Lung (tissue), 12 donors: ENCODE data around the gene TREM2. TPM values are rescaled to one million over a fixed set of nuclear protein-coding genes. Genes with fewer than 3 reads are reported as not detected.
"Not testable (repeated sequence)": the region's sequence is repeated elsewhere in the genome, so short reads cannot be mapped to it uniquely, and the experiment has no call there.

Source experiments
- ATAC-seq: fragments of 200-7000 bp; cut with Tn5 transposase; one replicate; pipeline ENCODE4 v1.9.1; 2020; ENCODE audit warnings: moderate number of reproducible peaks; ENCODE audit not compliant: insufficient read depth, low FRiP score
- DNase-seq, 3 donors: peaks; one replicate each; pipeline ENCODE4 v3.0.0-alpha.2; 2013 to 2017
- H3K27ac ChIP-seq, 2 donors: one replicate each; pipeline ENCODE4 v1.5.1; 2013; ENCODE audit warnings: mild to moderate bottlenecking in 2 of 2, moderate library complexity in 2 of 2, control low read depth in 1 of 2, inconsistent platforms in 1 of 2, low read depth in 1 of 2, low read length in 1 of 2
- H3K27me3 ChIP-seq, 3 donors: one replicate each; pipeline ENCODE4 v1.5.1; 2013; ENCODE audit warnings: low read length in 2 of 3; ENCODE audit not compliant: control insufficient read depth in 3 of 3, insufficient read depth in 3 of 3
- H3K36me3 ChIP-seq, 4 donors: one replicate each; pipeline ENCODE4 v1.5.1; 2013; ENCODE audit warnings: low read length in 4 of 4, mild to moderate bottlenecking in 1 of 4, moderate library complexity in 1 of 4; ENCODE audit not compliant: control insufficient read depth in 4 of 4, insufficient read depth in 4 of 4
- H3K4me1 ChIP-seq, 5 donors: one replicate each; pipeline ENCODE4 v1.5.1; 2013; ENCODE audit warnings: low read length in 5 of 5, mild to moderate bottlenecking in 2 of 5, moderate library complexity in 1 of 5; ENCODE audit not compliant: control insufficient read depth in 5 of 5, insufficient read depth in 5 of 5
- H3K4me3 ChIP-seq: one replicate; pipeline ENCODE4 v1.5.1; 2013; ENCODE audit warnings: mild to moderate bottlenecking, control low read depth, moderate library complexity
- H3K9ac ChIP-seq, 2 donors: one replicate each; pipeline ENCODE4 v1.5.1; 2013; ENCODE audit warnings: low read length in 2 of 2, control low read depth in 1 of 2; ENCODE audit not compliant: insufficient read depth in 1 of 2
- H3K9me3 ChIP-seq, 4 donors: one replicate each; pipeline ENCODE4 v1.5.1; 2013; ENCODE audit warnings: low read length in 3 of 4, mild to moderate bottlenecking in 1 of 4, moderate library complexity in 1 of 4; ENCODE audit not compliant: control insufficient read depth in 4 of 4, insufficient read depth in 3 of 4
- CTCF ChIP-seq: IDR thresholded peaks from 2 replicates; pipeline ENCODE4 v1.5.1; 2012; ENCODE audit warnings: mild to moderate bottlenecking; ENCODE audit errors: control extremely low read depth, extremely low read depth
- WGBS, 2 donors: extraction: QIAGEN DNeasy Blood & Tissue Kit; methylation state at CpG; one replicate each; pipeline ENCODE4 v1.1.7; 2013; 5-methylcytosine and 5-hydroxymethylcytosine counted together
- polyA plus RNA-seq, 2 donors: library from polyadenylated mRNA; stranded (reverse); fragments of 200-250 nt; gene quantifications; one replicate each; pipeline ENCODE4 v1.2.1, GENCODE V29; 2013
- total RNA-seq, 2 donors: library from RNA; depleted of rRNA in 1 of 2; stranded (reverse); fragments of >200 nt in 1 of 2; gene quantifications; one replicate each; pipeline ENCODE4 v1.2.1, GENCODE V29; 2014 to 2021
- donor health status: control.
- donor health status: control.
- donor health status: Bipolar disorder and iron deficiency.
- donor health status: healthy.
- donor health status: DM: yes; HTN: yes; CAD: no.

The TREM2 gene
- total and polyA plus RNA-seq, 4 donors, result 1.6 to 48.0 (median 9.1) TPM

- Histone ChIP-seq H3K27me3 (peaks cover 0 to 13% (median 0%) of the 10 kb centered on the region in 3 donors), H3K36me3 (no peaks in the 10 kb centered on the region), H3K4me1 (no peaks in the 10 kb centered on the region), H3K9me3 (peaks cover 0 to 20% (median 0%) of the 10 kb centered on the region in 4 donors), H3K9ac (no peak overlapping the region), H3K27ac (no peak overlapping the region), H3K4me3 (no peak overlapping the region)
- WGBS, 2 donors, result 78 to 97% methylated on average over 3 of the region's 3 CpGs
- DNase-seq (no peak), ATAC-seq (no peak)
- TF ChIP-seq CTCF, result no peak
Measured at GRCh38 chr6:41190791-41191190, 27.9 kb upstream of the TREM2 start.

GRCh38 chr6:41189967-41190366 lies 27.1 kb upstream of the TREM2 start:
- peaks cover 0 to 20% (median 0%) of the 10 kb centered on the region in 4 donors for H3K9me3 ChIP-seq
- H3K27me3 ChIP-seq, result peaks cover 0 to 13% (median 0%) of the 10 kb centered on the region in 3 donors
- DNase-seq, result no peak
- H3K4me3 ChIP-seq, result no peak overlapping the region
- ATAC-seq, result no peak
- 96 to 100% methylated on average over 2 of the region's 2 CpGs for WGBS, 2 donors
- no peak overlapping the region for H3K9ac ChIP-seq
- no peaks in the 10 kb centered on the region for H3K36me3 ChIP-seq
- TF ChIP-seq CTCF, result no peak
- no peak overlapping the region for H3K27ac ChIP-seq
- no peaks in the 10 kb centered on the region for H3K4me1 ChIP-seq

GRCh38 chr6:41189046-41189445 lies 26.1 kb upstream of the TREM2 start:
- not testable (repeated sequence) for H3K4me1 ChIP-seq, H3K36me3 ChIP-seq, ATAC-seq, H3K4me3 ChIP-seq, H3K27ac ChIP-seq, DNase-seq, H3K9ac ChIP-seq
- Histone ChIP-seq H3K27me3 (peaks cover 0 to 10% (median 0%) of the 10 kb centered on the region in 3 donors), H3K9me3 (peaks cover 0 to 20% (median 0%) of the 10 kb centered on the region in 4 donors)

- no peak for TF ChIP-seq CTCF
- WGBS, 2 donors, result 85 to 88% methylated on average over 8 of the region's 8 CpGs
- no peaks in the 10 kb centered on the region for H3K36me3 ChIP-seq
- H3K4me3 ChIP-seq, result no peak overlapping the region
- DNase-seq (no peak), ATAC-seq (no peak)
- H3K9me3 ChIP-seq, result peaks cover 0 to 20% (median 0%) of the 10 kb centered on the region in 4 donors
- no peaks in the 10 kb centered on the region for H3K4me1 ChIP-seq
- peaks cover 0 to 5% (median 0%) of the 10 kb centered on the region in 3 donors for H3K27me3 ChIP-seq
- H3K27ac ChIP-seq, result no peak overlapping the region
- H3K9ac ChIP-seq, result no peak overlapping the region
Measured at GRCh38 chr6:41187924-41188886, 25.3 kb upstream of the TREM2 start.
